ENCODE results near the gene SYNPR. TPM values are rescaled to one million over a fixed set of nuclear protein-coding genes. Genes with fewer than 3 reads are reported as not detected.

SYNPR gene
- total and polyA plus RNA-seq, 9 donors: not detected

DNA sequence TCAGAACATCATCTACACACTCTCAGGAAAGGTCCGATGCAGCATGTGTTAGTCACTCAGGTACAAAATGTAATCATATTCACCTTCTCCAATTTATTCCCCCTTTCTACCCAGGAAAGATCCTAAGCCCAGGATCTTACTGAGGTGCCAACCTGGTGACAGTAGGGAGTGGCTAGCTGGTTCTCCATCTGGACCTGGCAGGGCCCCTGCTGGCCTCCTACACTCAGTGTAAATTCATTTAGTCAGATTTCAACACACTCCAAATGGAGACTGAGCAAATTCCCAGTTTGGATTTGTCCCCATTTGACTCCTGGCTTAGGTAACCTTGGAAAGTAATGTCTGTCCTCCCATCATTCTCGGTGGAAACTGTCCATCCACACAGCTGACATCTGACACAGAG is 47.3 kb downstream of the SYNPR start:
- Histone ChIP-seq H3K4me3 (no peak overlapping the region), H3K4me1 (ENCODE audit: insufficient read depth) (no peaks in the 10 kb centered on the region), H3K36me3 (no peaks in the 10 kb centered on the region), H3K27me3 (no peaks in the 10 kb centered on the region), H3K27ac (no peak overlapping the region), H3K9me3 (no peaks in the 10 kb centered on the region)
- no peak for DNase-seq
- TF ChIP-seq POLR2A (IDR thresholded peaks at IDR 0.05) (no peak), EP300 (IDR thresholded peaks at IDR 0.05) (no peak)
- TF ChIP-seq, protein P1, sequence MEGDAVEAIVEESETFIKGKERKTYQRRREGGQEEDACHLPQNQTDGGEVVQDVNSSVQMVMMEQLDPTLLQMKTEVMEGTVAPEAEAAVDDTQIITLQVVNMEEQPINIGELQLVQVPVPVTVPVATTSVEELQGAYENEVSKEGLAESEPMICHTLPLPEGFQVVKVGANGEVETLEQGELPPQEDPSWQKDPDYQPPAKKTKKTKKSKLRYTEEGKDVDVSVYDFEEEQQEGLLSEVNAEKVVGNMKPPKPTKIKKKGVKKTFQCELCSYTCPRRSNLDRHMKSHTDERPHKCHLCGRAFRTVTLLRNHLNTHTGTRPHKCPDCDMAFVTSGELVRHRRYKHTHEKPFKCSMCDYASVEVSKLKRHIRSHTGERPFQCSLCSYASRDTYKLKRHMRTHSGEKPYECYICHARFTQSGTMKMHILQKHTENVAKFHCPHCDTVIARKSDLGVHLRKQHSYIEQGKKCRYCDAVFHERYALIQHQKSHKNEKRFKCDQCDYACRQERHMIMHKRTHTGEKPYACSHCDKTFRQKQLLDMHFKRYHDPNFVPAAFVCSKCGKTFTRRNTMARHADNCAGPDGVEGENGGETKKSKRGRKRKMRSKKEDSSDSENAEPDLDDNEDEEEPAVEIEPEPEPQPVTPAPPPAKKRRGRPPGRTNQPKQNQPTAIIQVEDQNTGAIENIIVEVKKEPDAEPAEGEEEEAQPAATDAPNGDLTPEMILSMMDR (IDR thresholded peaks at IDR 0.05): no peak
- 63 to 82% (median 79%) methylated on average over 2 of the region's 2 CpGs for WGBS, 3 donors
- intact Hi-C loops (cut with DNase I): loop anchor here in 1 of 4 donors (10.0 kb wide), 1 partner anchor 181 kb away; no protein-coding TSS in a partner anchor

DNA sequence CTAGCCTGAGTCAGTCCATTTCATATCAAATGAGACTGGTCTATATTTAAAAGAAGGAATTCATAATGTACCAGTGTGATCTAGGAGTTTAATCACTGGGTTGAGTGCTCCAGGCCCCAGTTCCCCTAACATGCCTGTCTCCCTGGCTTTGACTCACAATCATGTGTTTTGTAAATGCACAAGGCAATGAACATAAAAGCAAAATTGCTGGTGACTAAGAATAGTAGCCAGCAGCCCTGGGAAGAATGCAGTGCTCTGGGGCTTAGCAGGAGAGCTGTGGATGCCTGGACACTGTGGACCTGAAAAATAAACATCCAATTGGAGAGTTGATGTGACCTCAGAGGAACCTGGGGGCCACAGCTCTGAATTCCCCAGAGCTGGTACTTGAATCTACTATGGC is 50.3 kb downstream of the SYNPR start:
- Histone ChIP-seq H3K27ac (no peak overlapping the region), H3K27me3 (no peaks in the 10 kb centered on the region), H3K36me3 (no peaks in the 10 kb centered on the region), H3K4me3 (no peak overlapping the region), H3K9me3 (no peaks in the 10 kb centered on the region), H3K4me1 (ENCODE audit: insufficient read depth) (no peaks in the 10 kb centered on the region)
- intact Hi-C loops (cut with DNase I): loop anchor here in 1 of 4 donors (10.0 kb wide), 1 partner anchor 184 kb away; no protein-coding TSS in a partner anchor
- TF ChIP-seq POLR2A (IDR thresholded peaks at IDR 0.05): no peak
- DNase-seq: no peak

DNA sequence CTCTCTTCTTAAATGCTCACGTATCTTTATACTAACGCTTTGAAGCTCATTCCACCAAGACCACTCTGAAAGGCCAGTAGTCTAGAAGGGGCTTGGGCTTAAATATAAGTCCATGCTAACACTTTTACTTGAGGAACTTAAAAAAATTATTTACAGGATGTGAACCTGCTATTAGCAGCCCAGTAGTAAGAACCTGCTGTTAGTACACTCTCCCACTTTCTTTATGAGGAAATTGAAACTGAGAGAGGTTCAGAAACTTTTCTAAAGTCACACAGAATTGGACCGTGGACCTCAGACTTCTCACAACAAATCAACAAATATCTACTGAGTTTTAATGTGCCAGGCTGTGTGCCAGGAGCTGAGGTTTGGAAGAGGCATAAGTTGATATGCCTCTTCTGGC is 53.4 kb downstream of the SYNPR start:
- TF ChIP-seq, protein P1 (IDR thresholded peaks at IDR 0.05): no peak
- TF ChIP-seq EP300 (IDR thresholded peaks at IDR 0.05): no peak
- TF ChIP-seq POLR2A (IDR thresholded peaks at IDR 0.05): no peak
- 79 to 83% (median 80%) methylated on average over 3 of the region's 3 CpGs for WGBS, 3 donors
- intact Hi-C loops (cut with DNase I): no loop called here

DNA sequence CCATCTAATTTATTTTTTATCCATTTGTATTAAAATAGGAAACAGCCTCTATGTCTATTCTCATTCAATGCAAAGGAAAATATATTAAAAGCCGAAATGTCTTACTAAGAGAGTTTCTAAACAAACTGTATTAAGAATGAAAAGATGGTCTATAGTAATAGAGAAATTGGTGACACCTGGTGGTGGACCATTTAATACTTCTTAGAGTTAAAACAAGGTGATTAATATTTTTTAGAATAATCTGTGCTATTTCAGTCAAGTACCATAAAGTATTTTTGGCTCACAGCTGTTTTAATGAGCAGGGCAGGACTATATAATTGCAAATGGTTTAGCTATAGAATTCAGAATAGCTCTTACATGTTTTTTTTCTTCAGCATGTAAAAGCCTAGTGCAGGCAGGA is 55.7 kb downstream of the SYNPR start:
- Histone ChIP-seq H3K9me3 (no peaks in the 10 kb centered on the region), H3K27me3 (no peaks in the 10 kb centered on the region), H3K27ac (no peak overlapping the region), H3K4me3 (no peak overlapping the region), H3K36me3 (no peaks in the 10 kb centered on the region), H3K4me1 (ENCODE audit: insufficient read depth) (no peaks in the 10 kb centered on the region)
- DNase-seq: no peak
- intact Hi-C loops (cut with DNase I): no loop called here
- TF ChIP-seq POLR2A (IDR thresholded peaks at IDR 0.05) (no peak), EP300 (IDR thresholded peaks at IDR 0.05) (no peak)
- TF ChIP-seq, protein P1 (IDR thresholded peaks at IDR 0.05): no peak
- 60 to 75% (median 61%) methylated on average over 1 of the region's 1 CpG for WGBS, 3 donors

More for the DNA sequence above, 53.4 kb downstream of the SYNPR start:
- no peaks in the 10 kb centered on the region for H3K27me3 ChIP-seq
- no peak overlapping the region for H3K27ac ChIP-seq
- H3K36me3 ChIP-seq: no peaks in the 10 kb centered on the region
- H3K4me3 ChIP-seq: no peak overlapping the region
- no peaks in the 10 kb centered on the region for H3K4me1 ChIP-seq (ENCODE audit: insufficient read depth)
- no peaks in the 10 kb centered on the region for H3K9me3 ChIP-seq
- no peak for DNase-seq

DNA sequence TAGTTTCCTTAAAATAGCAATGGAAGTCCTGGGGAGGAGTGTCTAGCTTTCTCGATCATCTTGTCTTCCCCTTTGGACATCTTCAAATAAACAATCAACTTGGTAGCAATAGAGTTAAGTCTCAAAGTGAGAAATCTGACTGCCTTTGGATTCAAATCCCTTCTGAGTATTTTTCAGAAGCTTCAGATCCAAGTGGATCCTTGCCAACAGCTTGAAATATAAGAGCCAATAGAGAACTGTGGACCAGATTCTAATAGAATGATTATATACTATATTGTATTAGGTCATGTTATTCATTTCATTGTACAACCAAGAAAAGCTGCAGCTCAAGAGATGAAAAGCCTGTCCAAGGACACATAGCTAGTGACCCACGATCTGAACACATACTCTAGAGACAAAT is 60.2 kb downstream of the SYNPR start:
- intact Hi-C loops (cut with DNase I): no loop called here
- no peak for DNase-seq
- no peaks in the 10 kb centered on the region for H3K9me3 ChIP-seq
- no peaks in the 10 kb centered on the region for H3K36me3 ChIP-seq
- H3K4me3 ChIP-seq: no peak overlapping the region
- 29 to 50% (median 34%) methylated on average over 2 of the region's 2 CpGs for WGBS, 3 donors
- H3K27me3 ChIP-seq: no peaks in the 10 kb centered on the region
- H3K4me1 ChIP-seq (ENCODE audit: insufficient read depth): no peaks in the 10 kb centered on the region
- no peak for TF ChIP-seq POLR2A (IDR thresholded peaks at IDR 0.05)
- TF ChIP-seq, protein P1 (IDR thresholded peaks at IDR 0.05): no peak
- H3K27ac ChIP-seq: no peak overlapping the region
